ENCODE results near the gene NMB.

DNA sequence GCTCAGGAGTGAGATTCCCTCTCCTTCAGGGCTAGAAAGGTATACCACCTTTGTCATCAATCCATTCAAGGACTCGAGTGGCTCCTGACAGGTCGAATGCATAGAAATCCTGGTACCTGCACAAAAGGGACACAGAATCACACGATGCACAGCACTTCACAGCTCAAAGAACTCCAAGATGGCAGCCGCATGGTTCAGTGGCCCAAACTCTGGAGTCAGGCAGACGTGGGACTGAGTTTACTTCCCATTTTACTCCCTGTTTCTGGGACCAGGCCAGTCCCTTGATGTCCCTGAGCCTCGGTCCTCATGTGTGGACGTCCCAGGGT, 4.5 kb downstream of the NMB start:
- TF ChIP-seq PAF1 (CRISPR knock-in tag; IDR thresholded peaks at IDR 0.05) (no peak), HNRNPLL (IDR thresholded peaks at IDR 0.05; ENCODE audit: low read depth, low read length, poor library complexity, severe bottlenecking) (no peak), CTCF (CRISPR knock-in tag; IDR thresholded peaks at IDR 0.05) (no peak), ZNF564 (CRISPR knock-in tag; IDR thresholded peaks at IDR 0.05) (no peak), POLR2AphosphoS5 (IDR thresholded peaks at IDR 0.05; ENCODE audit: low read depth, low read length) (no peak), THAP11 (CRISPR knock-in tag; IDR thresholded peaks at IDR 0.05) (no peak)
